Measurements from ENCODE around the gene SNAPC2.

The SNAPC2 gene

DNA sequence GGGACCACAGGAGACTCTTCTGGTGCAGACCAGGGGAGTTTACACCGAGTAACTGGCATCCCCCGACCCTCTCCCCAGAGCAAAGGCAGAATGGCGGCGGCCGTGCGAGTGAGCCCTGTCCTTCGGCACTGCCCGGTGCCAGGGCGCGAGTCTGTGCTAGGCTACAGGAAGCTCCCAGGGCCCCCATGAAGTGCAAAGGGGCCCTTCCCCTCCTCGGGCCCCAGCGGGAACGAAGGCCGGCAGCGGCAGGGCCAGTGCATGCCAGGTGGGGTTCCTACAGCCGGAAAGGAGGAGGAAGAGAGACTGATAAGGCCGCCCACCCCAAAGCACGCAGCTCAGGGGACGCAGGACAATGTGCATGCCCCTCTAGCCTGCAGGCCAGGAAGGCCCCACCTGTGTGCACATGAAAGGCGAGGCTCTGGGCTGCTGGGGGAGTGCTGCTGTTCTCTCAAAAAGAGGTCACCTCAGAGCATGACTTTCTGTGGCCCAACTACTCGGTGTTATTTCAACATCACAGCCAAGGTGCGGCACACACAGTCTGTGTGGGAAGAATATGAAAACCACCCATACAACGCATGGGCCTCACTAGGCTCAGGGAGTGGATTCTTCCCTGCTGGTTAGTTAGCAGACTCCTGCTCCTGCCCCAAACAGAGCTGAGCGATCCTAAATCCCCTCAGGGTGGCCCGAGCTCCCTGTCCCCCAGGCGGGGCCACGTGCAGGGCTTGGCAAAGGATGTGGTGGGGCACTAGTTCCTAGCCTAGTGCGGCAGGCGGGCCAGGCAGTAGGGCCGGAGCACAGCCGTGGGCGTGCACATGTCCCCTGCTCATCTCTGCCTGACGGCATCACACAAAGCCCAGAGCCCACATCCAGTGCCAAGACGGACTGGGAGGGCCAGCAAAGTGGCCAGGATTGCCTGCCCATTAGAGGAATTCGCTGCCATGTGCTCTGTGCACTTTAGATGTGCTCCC is 51.7 kb downstream of the SNAPC2 start:
- DNase-seq = no peak

All from activated CD4-positive, alpha-beta T cell treated with anti-CD3 and anti-CD28 coated beads for 48 hours (primary cell).